NCI-H2196 (cell line): ENCODE measurements around the gene AUTS2.

Experiments
- DNase-seq: peaks from one replicate; lab custom pipeline; 2025; ENCODE audit not compliant: unreplicated experiment; lab: John Stamatoyannopoulos, UW

AUTS2 gene

DNA sequence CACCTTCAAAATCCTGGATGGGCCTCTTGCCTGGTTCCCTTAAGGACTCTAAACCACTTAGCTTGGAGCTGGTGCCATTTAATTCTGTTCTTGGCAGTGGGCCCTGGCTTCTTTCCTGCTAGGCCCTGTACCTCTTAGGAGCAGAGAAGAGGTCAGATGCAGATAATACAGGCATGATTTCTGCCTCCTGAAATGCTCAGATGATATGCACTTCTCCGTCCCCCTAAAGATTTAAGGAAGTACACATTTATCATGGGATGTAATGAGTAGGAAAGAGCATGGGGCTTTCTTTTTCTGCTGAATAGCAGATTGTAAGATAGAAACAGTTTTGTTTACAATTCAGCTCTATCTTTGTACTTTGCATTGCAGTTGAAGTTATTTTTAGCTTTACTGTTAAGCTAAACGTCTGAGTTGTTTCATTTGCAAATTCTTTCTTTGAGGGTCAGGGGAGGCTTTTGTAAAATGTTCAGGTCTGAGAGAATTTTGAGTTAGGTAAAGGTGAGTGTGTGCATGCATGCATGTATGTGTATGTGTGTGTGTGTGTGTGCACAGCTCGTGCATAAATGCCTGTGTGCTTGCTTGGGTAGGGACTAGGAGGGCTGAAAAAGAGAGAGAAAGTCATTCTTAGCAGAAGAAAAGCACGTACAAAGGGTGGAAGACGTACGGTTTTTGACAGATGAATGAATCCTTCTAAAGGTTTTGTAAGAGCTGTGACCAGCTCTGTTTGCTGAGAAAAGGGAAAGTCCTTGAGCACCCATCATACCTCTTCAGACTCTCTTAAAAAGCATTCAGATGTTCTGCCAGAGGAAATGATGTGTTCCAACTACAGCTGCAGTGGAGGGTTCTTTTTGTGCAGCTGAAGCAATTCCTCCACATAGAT is 364.2 kb downstream of the AUTS2 start:
- DNase-seq = peak; percentile 24

DNA sequence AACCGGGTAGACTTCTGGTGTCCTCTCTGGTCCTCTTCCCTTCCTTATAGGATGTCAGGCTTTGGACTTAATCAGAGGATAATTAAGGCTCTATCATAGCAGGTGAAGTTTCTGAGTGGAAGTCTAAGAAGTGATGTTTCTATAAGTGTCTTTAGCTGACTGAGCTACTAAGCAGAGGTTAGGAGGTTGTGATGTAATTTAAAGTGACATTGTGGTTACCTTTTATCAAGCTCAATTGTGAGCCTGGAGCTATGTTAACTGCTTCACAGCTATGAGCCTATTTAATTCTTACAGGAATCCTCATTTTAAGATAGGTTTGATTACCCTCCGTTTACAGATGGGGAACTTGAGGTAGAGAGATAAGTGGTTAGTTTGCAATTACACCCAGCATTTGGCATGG is 365.1 kb downstream of the AUTS2 start:
- DNase-seq = no peak

DNA sequence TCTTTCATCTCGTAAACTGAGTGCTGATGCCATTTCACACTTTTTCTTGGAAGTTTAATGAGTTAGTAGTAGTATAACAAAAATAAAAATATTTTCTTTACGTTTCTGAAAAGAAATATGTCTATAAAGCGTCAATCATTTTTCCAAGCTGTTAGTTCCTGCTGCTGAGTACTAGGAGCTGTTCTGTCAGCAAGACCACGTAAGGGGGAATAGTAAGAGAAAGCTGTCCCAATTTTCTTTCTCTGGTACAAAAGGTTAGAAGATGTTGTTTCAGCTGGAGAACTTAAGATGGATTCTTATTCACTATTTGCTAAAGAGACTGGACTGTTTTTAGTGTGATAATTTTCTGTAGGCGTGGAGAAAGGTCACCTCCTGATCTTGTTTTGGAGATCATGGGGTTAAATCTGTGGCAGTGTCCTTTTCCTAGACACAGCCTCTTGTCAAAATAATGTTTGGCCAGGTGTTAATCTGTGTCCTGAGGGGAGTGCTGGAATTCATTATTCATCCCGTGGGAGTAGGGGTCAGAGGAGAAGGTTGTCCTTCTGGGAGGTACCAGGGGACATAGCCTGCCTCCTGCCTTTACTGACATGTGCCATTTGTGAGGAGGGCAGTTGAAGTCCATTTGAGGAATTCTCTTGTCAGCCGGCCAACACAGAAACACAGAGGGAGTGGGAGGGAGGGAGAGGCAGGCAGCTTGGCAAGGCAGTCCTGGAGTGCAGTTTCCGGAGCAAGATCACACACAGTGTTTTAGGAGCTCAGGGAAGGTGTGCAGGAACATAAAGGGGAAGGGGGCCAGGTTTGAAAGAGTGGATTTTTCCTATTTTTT is 368.7 kb downstream of the AUTS2 start:
- no peak for DNase-seq

DNA sequence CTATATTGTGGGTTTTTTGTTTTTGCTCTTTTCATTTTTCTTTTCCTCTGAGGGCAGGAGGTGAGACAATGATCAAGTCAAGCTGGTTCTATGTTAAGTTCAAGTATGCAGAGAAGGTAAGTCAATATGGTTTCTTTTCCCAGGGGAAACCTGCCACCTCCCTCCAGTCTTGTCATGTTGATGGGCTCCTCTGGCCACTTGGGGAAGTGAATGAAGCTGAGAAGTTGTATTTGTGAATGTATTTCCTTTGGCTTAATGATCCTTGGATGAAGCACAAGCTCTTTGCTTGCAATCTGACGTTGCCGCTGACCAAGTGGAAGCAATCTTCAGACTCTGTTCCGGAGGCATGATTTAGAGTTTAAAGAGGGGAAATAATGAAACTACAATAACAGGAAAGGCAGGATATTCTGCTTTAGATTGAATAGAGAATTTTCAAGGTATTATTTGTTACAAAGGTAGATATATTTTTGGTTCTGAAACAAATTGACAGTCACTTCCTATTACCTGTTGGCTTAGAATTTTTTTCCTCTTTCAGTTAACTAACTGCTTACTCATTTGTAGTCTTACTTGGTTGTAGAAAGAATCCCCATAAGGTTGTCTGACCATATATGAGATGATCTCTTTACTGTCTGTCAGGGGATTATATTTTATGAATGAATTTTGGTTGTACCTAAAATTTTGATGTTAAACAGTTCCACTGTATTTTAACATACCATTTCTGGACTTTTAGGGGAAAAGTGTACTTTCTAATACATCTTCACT is 369.6 kb downstream of the AUTS2 start:
- no peak for DNase-seq

DNA sequence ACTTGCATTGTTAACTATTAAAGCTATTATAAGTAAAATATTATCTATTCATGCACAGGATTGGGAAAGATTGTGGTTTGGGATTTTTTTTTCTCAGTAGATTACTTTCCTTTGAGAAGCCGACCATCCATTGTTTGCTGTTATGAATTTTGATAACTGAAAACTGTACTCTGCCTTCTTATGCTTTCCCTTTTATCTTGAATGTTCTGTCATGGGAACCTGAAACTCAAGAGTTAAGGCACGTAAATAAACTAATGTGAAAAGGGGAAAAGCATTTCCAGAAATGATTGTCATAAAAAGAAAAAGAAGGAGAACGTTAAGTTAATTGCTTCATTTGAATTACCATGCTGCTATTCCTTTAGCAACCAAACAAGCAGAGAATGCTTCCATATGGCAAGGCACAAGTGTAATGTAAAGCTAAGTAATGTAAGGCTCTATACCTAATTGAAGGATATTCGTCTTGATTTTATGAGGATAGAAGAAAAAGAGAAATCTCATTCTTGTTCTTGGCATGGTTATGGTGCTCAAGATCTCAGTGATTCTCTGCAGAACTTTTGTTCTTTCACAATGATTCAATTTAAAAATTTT is 370.8 kb downstream of the AUTS2 start:
- no peak for DNase-seq

DNA sequence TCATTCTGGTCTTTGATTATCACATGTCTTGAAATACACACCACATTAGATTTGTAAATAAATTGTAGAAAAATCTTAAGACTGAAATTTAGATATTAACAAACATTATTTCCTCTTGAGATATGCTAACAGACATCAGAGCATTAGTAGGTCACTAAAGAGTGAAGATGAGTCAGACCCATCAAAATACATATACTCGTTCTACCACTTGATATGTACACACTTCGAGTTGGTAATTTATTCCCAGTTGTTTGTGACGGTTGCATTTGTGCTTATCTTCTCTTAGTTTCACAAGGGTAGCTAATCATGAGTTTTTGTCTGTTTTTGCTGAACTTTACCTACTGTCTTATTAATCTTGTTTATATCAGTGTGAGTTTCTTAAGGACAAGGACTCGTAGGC is 383.4 kb downstream of the AUTS2 start:
- no peak for DNase-seq

DNA sequence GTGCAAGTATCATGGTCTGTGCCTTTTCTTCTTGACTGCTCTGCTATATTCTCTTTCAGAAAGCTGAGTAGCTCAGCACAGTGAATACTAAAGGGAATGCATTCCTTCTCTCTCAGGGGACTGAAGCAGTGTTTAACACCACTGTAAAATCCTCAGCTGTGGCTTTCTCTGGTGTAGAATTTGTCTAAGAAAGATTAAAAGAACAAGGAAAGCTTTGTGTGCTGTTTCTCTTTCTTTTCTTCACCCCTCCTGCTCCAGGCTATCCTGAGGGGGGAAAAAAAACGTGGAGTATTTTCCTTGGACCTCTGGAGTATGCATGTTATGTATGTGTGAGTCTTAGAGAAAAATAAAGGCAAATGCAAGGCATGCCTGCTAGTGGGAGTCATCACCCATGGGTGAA is 383.9 kb downstream of the AUTS2 start:
- DNase-seq = no peak

DNA sequence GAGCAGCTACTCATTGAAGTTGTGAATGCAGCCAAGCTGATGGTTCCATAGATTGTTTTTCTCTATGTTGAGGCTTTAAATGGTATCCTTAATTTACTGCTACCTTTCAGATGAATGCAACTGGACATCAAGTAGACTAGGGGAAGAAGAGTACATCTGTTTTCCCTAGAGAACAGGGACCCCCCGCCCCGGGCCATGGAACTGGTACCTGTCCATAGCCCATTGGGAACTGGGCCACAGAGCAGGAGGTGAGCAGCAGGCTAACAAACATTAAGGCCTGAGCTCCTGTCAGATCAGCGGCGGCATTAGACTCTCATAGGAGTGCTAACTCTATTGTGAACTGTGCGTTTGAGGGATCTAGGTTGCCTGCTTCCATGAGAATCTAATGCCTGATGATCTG is 391.3 kb downstream of the AUTS2 start:
- no peak for DNase-seq

DNA sequence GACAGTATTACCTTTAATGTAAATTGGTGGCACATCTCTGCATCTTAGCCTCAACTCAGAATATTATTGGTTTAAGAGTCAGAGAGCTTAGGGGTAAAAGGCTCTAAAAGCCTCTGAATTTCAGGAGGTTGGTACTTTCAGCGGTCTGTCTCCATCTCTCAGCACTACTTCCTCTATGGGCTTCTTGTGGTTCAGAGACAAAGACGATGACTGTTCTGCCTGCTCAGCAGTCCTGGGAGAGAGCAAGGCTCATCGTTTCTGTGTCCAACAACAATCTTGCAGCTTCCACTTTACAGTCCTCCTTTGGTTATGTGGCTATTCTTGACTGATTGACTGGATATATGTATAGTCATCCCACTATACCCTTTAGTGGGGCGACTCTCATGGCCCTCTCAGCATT is 394.7 kb downstream of the AUTS2 start:
- no peak for DNase-seq

DNA sequence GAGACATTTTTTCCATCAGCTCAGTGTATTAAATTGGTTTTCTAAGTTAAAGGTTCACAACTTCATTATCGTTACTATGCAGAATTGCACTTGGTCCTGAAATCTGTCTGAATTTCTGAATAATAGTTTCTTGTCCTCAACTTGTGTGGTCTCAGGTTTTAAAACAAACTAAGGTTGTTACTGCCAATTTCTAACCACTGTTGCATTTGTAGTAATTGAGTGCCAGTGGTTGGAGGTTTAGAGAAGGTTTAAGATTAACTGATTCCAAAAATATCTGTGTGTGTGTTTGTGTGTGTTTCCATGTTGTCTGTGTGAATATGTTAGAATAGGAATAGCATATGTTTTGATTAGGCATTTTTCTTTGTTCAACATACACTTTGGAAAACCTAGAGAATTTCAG is 395.9 kb downstream of the AUTS2 start:
- DNase-seq = no peak

DNA sequence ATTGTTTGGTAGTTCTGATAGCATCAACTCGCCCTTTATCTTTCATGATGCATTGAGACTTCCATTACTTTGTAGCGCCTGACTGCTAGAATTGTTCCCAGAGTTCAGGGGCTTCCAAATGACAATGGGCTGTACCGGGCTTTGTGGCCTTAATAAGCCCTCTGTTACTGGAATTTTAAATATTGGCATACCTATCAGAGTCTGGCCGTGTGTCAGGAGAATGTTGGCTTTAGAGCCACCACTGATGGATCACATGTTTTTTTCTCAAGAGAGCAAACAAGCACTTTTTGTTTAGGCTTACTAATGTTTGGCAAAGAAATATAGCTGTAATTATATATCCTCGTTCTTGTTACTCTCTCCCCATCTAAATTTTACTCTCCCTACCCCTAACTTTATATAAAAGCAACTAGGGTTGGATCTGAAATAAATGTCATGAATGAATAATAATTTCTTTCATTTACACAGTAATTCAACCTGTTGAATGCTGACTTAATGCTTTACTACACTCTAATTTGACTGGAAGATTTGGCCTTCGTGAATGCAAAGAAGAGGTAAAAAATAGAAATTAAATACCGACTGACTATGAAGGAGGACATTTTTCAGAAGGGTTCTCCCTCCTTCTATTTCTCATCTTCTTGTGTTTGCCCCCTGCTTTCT is 396.7 kb downstream of the AUTS2 start:
- DNase-seq = peak; percentile 60

DNA sequence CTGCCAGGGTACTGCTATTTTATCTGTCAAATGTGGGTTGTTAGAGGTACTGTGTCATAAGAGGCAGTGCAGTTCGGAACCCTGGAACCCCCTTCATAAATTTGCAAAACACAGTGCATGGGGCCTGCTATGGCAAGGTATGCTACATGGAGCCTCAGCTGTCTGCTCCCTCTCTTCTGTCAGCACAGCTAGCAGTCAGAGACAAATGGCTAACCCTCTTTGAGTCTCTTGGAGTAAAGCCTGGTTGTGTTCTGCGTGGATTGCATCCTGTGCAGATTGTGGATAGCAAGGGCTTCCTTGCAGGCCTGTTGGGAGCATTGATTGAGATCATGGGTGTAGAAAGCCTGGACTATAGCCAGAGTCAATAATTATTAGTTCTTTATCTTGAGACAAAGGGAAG is 397.8 kb downstream of the AUTS2 start:
- DNase-seq = no peak

DNA sequence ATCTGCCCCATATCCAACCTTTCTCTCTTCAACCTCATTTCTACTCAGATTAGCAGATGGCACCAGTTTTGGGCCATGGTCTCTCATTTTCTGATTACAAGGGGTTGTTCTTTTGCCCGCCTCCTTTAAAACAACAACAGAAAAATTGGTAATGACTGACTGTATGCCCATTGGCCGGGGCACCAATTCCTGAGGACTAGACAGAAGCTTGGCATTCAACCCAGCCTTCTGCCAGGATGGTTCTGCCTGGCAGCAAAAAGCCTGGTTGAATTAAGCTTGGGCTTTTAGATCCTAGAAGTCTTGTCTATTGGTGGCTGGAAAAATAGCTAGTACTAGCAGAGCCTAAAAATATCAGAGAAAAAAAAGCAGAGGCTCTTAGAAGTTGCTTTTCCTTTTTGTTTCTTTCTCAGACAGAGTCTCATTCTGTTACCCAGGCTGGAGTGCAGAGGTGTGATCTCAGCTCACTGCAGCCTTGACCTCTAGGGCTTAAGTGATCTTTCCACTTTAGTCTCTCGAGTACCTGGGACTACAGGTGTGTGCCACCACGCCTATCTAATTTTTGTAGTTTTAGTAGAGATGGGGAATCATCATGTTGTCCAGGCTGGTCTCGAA is 402.6 kb downstream of the AUTS2 start:
- no peak for DNase-seq

DNA sequence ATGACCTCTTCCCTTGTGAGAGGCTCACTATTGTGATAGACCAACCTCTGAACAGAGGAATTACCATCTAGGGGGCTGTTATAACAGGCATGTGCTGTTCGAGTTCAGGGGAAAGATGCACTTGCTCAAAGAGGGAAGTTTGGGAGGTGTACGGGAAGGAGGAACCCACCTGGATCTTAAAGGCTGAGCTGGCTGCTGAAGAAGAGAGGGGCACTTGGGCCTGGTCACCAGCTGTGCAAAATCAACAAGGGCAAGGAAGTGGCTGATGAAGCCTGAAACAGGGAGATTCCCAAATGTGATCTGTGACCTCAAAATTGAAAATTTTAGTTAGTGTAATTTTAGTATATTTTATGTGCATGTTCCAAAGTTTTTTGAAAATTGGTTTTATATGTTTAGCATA is 407.2 kb downstream of the AUTS2 start:
- no peak for DNase-seq

DNA sequence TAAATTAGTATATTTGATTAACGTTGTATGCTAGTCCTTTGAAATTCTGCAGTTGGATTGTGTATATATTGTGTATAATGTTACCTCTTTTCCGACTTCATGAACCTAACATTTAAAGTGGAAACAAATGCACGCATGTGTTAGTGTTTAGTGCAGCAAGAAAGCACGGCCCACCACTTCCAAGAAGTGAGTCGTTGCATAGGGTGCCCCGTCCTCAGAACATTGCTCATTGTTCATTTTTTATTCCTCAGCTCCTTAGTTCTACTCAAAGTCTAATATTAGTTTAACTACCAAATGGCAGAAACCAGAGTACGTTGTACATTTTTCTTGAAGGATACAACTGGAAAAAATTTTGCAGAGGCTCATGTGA is 407.6 kb downstream of the AUTS2 start:
- no peak for DNase-seq

DNA sequence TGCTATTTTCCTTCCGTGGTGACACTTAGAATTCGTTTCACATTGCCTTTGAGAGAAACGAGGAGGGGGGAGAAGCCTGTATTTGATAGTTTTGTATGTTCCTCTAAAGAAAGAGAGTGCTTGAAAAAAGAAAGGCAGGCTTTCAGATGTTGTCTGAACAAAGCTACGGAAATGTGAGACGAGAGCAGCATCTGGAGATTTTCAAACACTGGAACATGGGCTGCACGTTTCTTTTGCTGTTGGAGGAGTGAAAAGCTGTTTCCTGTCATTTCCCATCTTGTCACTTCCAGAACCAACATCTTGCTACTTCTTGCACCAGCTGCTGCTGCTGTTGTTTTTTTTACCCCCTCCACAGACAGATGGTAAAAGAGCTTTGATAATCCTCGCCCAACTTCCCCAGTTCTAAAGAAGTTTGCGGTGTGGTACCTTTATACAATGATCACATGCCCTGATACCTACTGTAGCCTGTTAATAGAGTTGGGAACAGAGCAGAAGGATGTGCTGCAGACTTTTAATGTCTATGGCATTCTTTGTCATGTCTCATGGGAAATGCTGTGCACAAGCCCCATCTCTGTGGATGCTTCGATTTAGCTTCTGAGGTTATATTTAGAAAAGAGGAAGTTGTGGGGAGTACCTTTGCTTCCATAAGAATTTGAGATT is 408.1 kb downstream of the AUTS2 start:
- DNase-seq = no peak

DNA sequence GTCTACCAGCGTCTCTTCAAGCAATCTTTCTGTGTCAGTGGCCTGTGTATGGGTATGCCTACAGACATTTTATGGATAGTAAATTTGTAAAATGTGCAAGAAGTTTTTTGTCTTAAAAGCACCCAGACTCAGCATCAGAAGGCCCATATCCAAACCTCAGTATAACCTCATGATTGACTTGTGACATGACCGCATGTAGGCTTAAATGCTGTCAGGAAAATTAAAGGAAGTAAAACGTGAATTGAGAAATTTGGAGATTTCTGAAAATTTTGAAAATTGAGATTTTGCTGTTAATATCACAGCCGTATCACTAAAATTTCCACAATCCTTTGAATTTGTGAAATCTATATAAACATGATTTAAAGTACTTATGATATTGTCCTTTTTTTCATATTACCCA is 410.2 kb downstream of the AUTS2 start:
- no peak for DNase-seq

DNA sequence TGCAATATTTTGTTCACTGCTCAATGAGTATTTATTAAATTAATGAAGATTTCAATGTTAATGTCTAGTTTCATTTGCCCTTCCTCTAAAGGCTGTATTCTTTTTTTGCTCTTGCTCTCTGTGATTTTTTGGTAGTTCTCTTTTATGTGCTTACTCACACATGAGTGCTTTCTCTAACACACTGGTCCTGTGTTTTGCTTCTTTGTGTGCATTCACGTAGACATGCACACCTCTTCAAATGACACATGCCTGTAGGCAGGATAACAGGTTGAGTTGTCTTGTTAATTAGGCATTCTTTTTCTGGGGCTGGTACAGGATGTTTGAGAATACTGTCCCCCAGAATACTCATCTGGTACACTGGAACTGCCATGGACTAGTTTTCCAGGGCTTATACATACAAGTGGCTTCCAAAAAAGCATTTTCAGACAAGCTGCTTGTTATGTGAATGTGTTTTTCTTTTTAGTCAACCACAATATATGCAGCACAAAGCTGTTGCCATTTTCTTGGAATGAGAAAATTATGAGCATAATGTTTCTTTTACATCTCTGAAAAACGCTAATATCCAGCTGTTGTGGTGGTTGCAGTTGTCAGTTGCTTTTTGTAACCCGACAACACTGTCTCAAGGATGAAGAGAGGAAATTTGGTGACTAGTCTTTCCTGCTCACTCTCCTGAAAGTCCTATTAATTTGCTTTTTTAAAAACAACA is 416.4 kb downstream of the AUTS2 start:
- DNase-seq = no peak

DNA sequence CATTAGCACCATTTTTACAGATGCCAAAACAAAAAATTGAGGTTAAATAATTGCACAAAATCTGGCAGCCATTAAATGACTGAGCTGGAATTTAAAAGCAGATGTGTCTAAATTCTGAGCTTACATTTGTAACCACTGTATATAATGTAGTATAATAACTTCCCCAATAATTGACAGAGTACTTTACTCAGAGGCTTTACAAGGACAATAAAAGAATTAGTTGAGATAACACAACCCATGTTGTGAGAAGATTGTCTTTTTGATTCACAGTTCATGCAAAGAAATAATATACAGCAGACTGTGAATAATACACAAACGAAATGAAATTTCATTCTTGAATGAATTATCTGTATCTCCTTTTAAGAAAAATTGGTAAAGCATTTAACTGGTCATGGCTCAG is 417.1 kb downstream of the AUTS2 start:
- no peak for DNase-seq
